ENCODE data around the gene RIMBP2.

Gene RIMBP2

DNA sequence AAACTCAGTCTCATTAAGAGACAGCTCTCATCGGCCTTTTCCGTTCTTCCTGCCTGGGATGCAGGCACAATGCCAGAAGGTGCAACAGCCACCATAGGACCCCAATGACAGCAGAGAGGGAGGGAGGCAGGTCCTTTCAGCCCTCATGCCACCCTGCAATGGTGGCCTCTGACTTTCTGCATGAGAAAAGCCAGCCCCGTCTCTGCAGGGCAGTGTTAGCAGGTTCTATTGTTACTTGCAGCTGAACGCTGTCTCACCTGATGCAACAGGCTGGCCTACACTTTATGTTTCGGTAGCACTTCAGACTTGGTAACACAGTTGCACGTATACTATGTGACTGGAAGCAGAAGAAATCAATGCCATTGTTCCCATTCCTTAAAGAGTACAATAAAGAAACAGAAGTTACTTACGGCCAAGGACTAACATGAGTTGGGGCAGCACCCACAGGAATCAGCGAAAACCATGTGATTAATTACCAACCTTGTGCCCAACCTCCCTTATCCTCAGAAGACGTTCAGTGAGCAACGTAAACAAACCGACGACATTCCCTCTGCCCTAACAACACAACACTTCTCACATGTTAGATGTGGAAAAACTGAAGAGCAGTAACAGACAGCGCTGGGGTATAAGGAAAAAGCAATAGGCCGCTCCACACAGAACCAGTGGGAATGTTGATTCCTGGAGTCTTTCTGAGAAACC, 102.1 kb downstream of the RIMBP2 start:
- Histone ChIP-seq H4K8ac (ENCODE audit: low read depth, low read length) (no peak overlapping the region), H3K36me3 (replicated peaks in 1 of 2; ENCODE audit: control insufficient read depth in 2 of 2, insufficient read depth in 2 of 2, low read length in 2 of 2) (no peaks in the 10 kb centered on the region), H3K79me1 (ENCODE audit: low read depth, low read length) (no peaks in the 10 kb centered on the region), H3K4me1 (ENCODE audit: control insufficient read depth in 2 of 2, insufficient read depth in 1 of 2, low read depth in 1 of 2, low read length in 2 of 2) (peaks cover 0 to 3% of the 10 kb centered on the region in 2 donors), H2BK12ac (ENCODE audit: low read length) (no peak overlapping the region), H3K4me3 (ENCODE audit: low read length in 2 of 2) (no peak overlapping the region), H3K27me3 (ENCODE audit: control insufficient read depth in 3 of 3, insufficient read depth in 3 of 3, low read depth in 1 of 3, low read length in 3 of 3) (no peaks in the 10 kb centered on the region), H3K9ac (ENCODE audit: low read depth, low read length, poor library complexity) (no peak overlapping the region), H2AK5ac (ENCODE audit: low read depth, low read length) (no peak overlapping the region), H2BK15ac (ENCODE audit: low read length) (no peak overlapping the region), H2AFZ (ENCODE audit: low read length) (no peak overlapping the region), H3K23ac (ENCODE audit: low read depth, low read length, poor library complexity) (no peak overlapping the region), H4K91ac (ENCODE audit: low read depth, low read length, poor library complexity) (no peak overlapping the region), H3K27ac (replicated peaks; ENCODE audit: low read length) (no peak overlapping the region), H3K4ac (ENCODE audit: low read length) (no peak overlapping the region), H3K14ac (ENCODE audit: low read length) (no peak overlapping the region), H2BK120ac (ENCODE audit: low read depth, low read length) (no peak overlapping the region), H3K18ac (ENCODE audit: low read length) (no peak overlapping the region), H2BK5ac (ENCODE audit: low read length) (no peak overlapping the region), H3K9me3 (replicated peaks in 1 of 2; ENCODE audit: control insufficient read depth in 2 of 2, insufficient read depth in 1 of 2, low read depth in 1 of 2, low read length in 2 of 2) (peaks cover 0 to 2% of the 10 kb centered on the region in 2 donors), H3K4me2 (ENCODE audit: insufficient read depth, low read length, poor library complexity, severe bottlenecking) (no peak overlapping the region)
- no peak for DNase-seq (ENCODE audit: low spot score)
- no CpG with 5 or more reads among the region's 14 CpGs for WGBS, 2 donors (ENCODE audit: extremely low coverage in 2 of 2, insufficient read length in 2 of 2, insufficient replicate concordance in 1 of 2)

DNA sequence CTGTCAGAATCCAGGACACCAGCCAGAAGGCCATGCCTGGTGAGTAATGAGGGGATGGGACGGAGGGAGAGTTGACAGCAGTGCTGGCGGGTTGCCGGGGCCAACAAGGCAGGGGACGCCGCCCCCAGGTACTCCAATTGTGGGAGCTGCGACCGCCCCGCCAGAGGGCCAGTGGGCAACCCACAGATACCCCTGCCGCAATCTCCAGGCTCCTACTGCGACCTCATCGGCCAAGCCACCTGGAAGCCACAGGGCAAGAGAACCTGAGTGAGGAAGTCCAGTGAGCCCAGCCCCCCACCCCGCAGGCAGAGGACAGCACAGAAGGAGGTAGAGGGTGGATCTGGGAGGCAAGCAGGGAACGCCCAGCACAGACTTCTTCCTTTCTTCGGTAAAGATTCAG, 103.0 kb downstream of the RIMBP2 start:
- no peak overlapping the region for H3K4ac ChIP-seq (ENCODE audit: low read length)
- H3K23ac ChIP-seq (ENCODE audit: low read depth, low read length, poor library complexity) = no peak overlapping the region
- no peaks in the 10 kb centered on the region for H3K36me3 ChIP-seq (replicated peaks in 1 of 2; ENCODE audit: control insufficient read depth in 2 of 2, insufficient read depth in 2 of 2, low read length in 2 of 2)
- no peak overlapping the region for H3K4me2 ChIP-seq (ENCODE audit: insufficient read depth, low read length, poor library complexity, severe bottlenecking)
- no peak overlapping the region for H2BK12ac ChIP-seq (ENCODE audit: low read length)
- no peak overlapping the region for H2AFZ ChIP-seq (ENCODE audit: low read length)
- no peak overlapping the region for H2BK5ac ChIP-seq (ENCODE audit: low read length)
- no peak overlapping the region for H2BK120ac ChIP-seq (ENCODE audit: low read depth, low read length)
- no peak overlapping the region for H2BK15ac ChIP-seq (ENCODE audit: low read length)
- peak overlapping the region; percentile 51 for H2AK5ac ChIP-seq (ENCODE audit: low read depth, low read length)
- H3K27ac ChIP-seq (replicated peaks; ENCODE audit: low read length) = no peak overlapping the region
- DNase-seq (ENCODE audit: low spot score) = no peak
- H3K9me3 ChIP-seq (replicated peaks in 1 of 2; ENCODE audit: control insufficient read depth in 2 of 2, insufficient read depth in 1 of 2, low read depth in 1 of 2, low read length in 2 of 2) = peaks cover 0 to 2% of the 10 kb centered on the region in 2 donors
- peak overlapping the region; percentile 39 for H3K14ac ChIP-seq (ENCODE audit: low read length)
- H3K18ac ChIP-seq (ENCODE audit: low read length) = peak overlapping the region; percentile 18
- no peak overlapping the region for H3K4me3 ChIP-seq (ENCODE audit: low read length in 2 of 2)
- H3K27me3 ChIP-seq (ENCODE audit: control insufficient read depth in 3 of 3, insufficient read depth in 3 of 3, low read depth in 1 of 3, low read length in 3 of 3) = no peaks in the 10 kb centered on the region
- no CpG with 5 or more reads among the region's 14 CpGs for WGBS, 2 donors (ENCODE audit: extremely low coverage in 2 of 2, insufficient read length in 2 of 2, insufficient replicate concordance in 1 of 2)
- H4K8ac ChIP-seq (ENCODE audit: low read depth, low read length) = no peak overlapping the region
- no peak overlapping the region for H4K91ac ChIP-seq (ENCODE audit: low read depth, low read length, poor library complexity)
- H3K4me1 ChIP-seq (ENCODE audit: control insufficient read depth in 2 of 2, insufficient read depth in 1 of 2, low read depth in 1 of 2, low read length in 2 of 2) = peaks cover 0 to 6% of the 10 kb centered on the region in 2 donors
- H3K9ac ChIP-seq (ENCODE audit: low read depth, low read length, poor library complexity) = no peak overlapping the region
- no peaks in the 10 kb centered on the region for H3K79me1 ChIP-seq (ENCODE audit: low read depth, low read length)

DNA sequence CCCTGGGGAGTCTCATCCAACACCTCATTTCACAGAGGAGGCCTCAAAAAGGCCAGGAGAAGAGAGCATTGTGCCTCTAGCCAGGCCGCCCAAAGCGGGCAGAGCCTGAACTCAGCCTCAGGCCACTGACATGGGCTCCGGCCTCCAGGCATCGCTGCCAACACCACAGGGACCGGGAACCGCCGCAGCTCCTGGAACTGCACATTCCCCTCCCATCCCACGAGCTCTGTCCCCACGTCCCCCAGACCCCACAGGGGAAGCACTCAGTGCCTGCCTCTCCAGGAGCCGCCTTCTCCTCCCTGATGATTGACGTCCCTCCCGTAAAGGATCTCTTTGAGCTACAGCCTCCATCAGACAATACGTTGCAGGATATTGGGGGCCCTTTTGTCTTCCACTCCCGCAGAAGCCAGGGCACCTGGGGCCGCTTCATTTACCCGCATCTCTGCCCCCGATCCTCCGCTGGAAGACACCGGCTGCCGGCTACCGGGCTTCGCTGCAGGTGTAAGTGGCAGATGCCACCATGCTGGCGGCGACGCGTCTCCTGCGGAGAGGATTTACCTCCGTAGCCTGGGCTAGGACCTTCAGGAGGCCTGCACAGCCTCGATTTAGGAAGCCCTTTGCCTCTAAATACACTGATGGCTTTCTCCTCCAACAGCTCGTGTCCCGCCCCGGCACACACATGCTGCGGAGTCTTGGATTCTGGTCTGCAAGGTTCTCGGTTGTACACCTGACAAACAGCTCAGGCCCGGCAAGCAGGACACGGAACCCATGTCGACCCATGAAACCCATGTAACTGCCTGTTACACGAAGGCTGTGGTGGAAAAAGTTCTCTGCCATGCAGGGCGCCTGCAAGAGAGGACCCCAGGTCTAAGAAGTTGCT, 104.8 kb downstream of the RIMBP2 start:
- no peak overlapping the region for H4K8ac ChIP-seq (ENCODE audit: low read depth, low read length)

DNA sequence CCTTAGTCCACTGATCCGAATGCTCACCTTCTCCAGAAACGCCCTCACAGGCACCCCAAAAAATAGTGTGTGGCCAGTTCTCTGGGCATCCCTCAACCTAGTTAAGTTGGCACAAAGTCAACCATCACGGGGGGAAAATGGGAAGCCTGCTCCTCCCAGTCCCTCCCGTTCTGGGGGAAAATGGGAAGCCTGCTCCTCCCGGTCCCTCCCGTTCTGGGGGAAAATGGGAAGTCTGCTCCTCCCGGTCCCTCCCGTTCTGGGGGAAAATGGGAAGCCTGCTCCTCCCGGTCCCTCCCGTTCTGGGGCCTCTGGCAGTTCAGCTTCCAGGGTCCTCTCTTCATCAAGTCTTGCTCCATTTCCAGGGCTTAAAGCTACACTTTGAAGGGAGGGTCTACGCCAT, 106.1 kb downstream of the RIMBP2 start:
- Histone ChIP-seq H2BK15ac (ENCODE audit: low read length) (no peak overlapping the region), H2AK5ac (ENCODE audit: low read depth, low read length) (no peak overlapping the region), H3K79me1 (ENCODE audit: low read depth, low read length) (no peaks in the 10 kb centered on the region), H3K36me3 (replicated peaks in 1 of 2; ENCODE audit: control insufficient read depth in 2 of 2, insufficient read depth in 2 of 2, low read length in 2 of 2) (no peaks in the 10 kb centered on the region), H3K4me3 (ENCODE audit: low read length in 2 of 2) (no peak overlapping the region), H3K23ac (ENCODE audit: low read depth, low read length, poor library complexity) (no peak overlapping the region), H2BK5ac (ENCODE audit: low read length) (no peak overlapping the region), H4K91ac (ENCODE audit: low read depth, low read length, poor library complexity) (no peak overlapping the region), H3K4ac (ENCODE audit: low read length) (no peak overlapping the region), H2BK120ac (ENCODE audit: low read depth, low read length) (no peak overlapping the region), H3K18ac (ENCODE audit: low read length) (no peak overlapping the region), H3K14ac (ENCODE audit: low read length) (no peak overlapping the region), H2BK12ac (ENCODE audit: low read length) (no peak overlapping the region), H3K27ac (replicated peaks; ENCODE audit: low read length) (no peak overlapping the region), H3K4me2 (ENCODE audit: insufficient read depth, low read length, poor library complexity, severe bottlenecking) (no peak overlapping the region), H2AFZ (ENCODE audit: low read length) (no peak overlapping the region), H3K9ac (ENCODE audit: low read depth, low read length, poor library complexity) (no peak overlapping the region), H3K4me1 (ENCODE audit: control insufficient read depth in 2 of 2, insufficient read depth in 1 of 2, low read depth in 1 of 2, low read length in 2 of 2) (peaks cover 0 to 4% of the 10 kb centered on the region in 2 donors), H4K8ac (ENCODE audit: low read depth, low read length) (no peak overlapping the region), H3K9me3 (replicated peaks in 1 of 2; ENCODE audit: control insufficient read depth in 2 of 2, insufficient read depth in 1 of 2, low read depth in 1 of 2, low read length in 2 of 2) (no peaks in the 10 kb centered on the region), H3K27me3 (ENCODE audit: control insufficient read depth in 3 of 3, insufficient read depth in 3 of 3, low read depth in 1 of 3, low read length in 3 of 3) (no peaks in the 10 kb centered on the region)
- WGBS, 2 donors (ENCODE audit: extremely low coverage in 2 of 2, insufficient read length in 2 of 2, insufficient replicate concordance in 1 of 2) = no CpG with 5 or more reads among the region's 11 CpGs
- DNase-seq (ENCODE audit: low spot score) = no peak

More for the DNA sequence above, 104.8 kb downstream of the RIMBP2 start:
- Histone ChIP-seq H2BK15ac (ENCODE audit: low read length) (no peak overlapping the region), H3K4me3 (ENCODE audit: low read length in 2 of 2) (no peak overlapping the region), H3K27me3 (ENCODE audit: control insufficient read depth in 3 of 3, insufficient read depth in 3 of 3, low read depth in 1 of 3, low read length in 3 of 3) (no peaks in the 10 kb centered on the region), H3K14ac (ENCODE audit: low read length) (no peak overlapping the region), H3K79me1 (ENCODE audit: low read depth, low read length) (no peaks in the 10 kb centered on the region), H3K27ac (replicated peaks; ENCODE audit: low read length) (no peak overlapping the region), H3K9me3 (replicated peaks in 1 of 2; ENCODE audit: control insufficient read depth in 2 of 2, insufficient read depth in 1 of 2, low read depth in 1 of 2, low read length in 2 of 2) (no peaks in the 10 kb centered on the region), H4K91ac (ENCODE audit: low read depth, low read length, poor library complexity) (no peak overlapping the region), H2AK5ac (ENCODE audit: low read depth, low read length) (peak overlapping the region; percentile 65), H3K4me1 (ENCODE audit: control insufficient read depth in 2 of 2, insufficient read depth in 1 of 2, low read depth in 1 of 2, low read length in 2 of 2) (peaks cover 0 to 4% of the 10 kb centered on the region in 2 donors), H3K36me3 (replicated peaks in 1 of 2; ENCODE audit: control insufficient read depth in 2 of 2, insufficient read depth in 2 of 2, low read length in 2 of 2) (no peaks in the 10 kb centered on the region), H2BK12ac (ENCODE audit: low read length) (no peak overlapping the region), H3K4ac (ENCODE audit: low read length) (no peak overlapping the region), H2BK5ac (ENCODE audit: low read length) (no peak overlapping the region), H3K4me2 (ENCODE audit: insufficient read depth, low read length, poor library complexity, severe bottlenecking) (no peak overlapping the region), H3K9ac (ENCODE audit: low read depth, low read length, poor library complexity) (no peak overlapping the region), H3K23ac (ENCODE audit: low read depth, low read length, poor library complexity) (no peak overlapping the region), H2BK120ac (ENCODE audit: low read depth, low read length) (no peak overlapping the region), H2AFZ (ENCODE audit: low read length) (no peak overlapping the region), H3K18ac (ENCODE audit: low read length) (no peak overlapping the region)
- WGBS, 2 donors (ENCODE audit: extremely low coverage in 2 of 2, insufficient read length in 2 of 2, insufficient replicate concordance in 1 of 2) = no CpG with 5 or more reads among the region's 39 CpGs
- DNase-seq (ENCODE audit: low spot score) = no peak

Data from neuronal stem cell (in vitro differentiated cells).